Brain microvascular endothelial cell (primary cell): ENCODE data around the gene UNC5B.

Source experiments
- DNase-seq: peaks from one replicate; pipeline ENCODE4 v3.0.0-alpha.2; 2020
- H3K27ac ChIP-seq: fragments of 250-450 bp; sonication (Bioruptor Pico); 2 replicates; pipeline ENCODE4 v1.5.1; 2020; ENCODE audit warnings: mild to moderate bottlenecking, moderate library complexity
- H3K27me3 ChIP-seq: fragments of 250-450 bp; sonication (Bioruptor Pico); replicated peaks from 2 replicates; pipeline ENCODE4 v1.5.1; 2020; ENCODE audit warnings: mild to moderate bottlenecking
- H3K36me3 ChIP-seq: fragments of 250-450 bp; sonication (Bioruptor Pico); replicated peaks from 2 replicates; pipeline ENCODE4 v1.5.1; 2020; ENCODE audit warnings: mild to moderate bottlenecking
- H3K4me3 ChIP-seq: 2 replicates; pipeline ENCODE4 v1.5.1; 2011; ENCODE audit warnings: low read depth, mild to moderate bottlenecking, control low read depth, low read length, moderate library complexity
- in situ Hi-C: cut with HindIII; loops from 2 replicates; pipeline ENCODE4 v1.10.0; 2017; ENCODE audit warnings: low sequenced_read_pairs, low pct_ligation_motif_present
- TF ChIP-seq, protein P1 (sequence below): IDR thresholded peaks from 2 replicates; pipeline ENCODE4 v1.5.1; 2011; ENCODE audit warnings: low read depth, mild to moderate bottlenecking, moderate library complexity, low read length, control low read depth, inconsistent platforms; ENCODE audit errors: missing control alignments

The UNC5B gene

DNA sequence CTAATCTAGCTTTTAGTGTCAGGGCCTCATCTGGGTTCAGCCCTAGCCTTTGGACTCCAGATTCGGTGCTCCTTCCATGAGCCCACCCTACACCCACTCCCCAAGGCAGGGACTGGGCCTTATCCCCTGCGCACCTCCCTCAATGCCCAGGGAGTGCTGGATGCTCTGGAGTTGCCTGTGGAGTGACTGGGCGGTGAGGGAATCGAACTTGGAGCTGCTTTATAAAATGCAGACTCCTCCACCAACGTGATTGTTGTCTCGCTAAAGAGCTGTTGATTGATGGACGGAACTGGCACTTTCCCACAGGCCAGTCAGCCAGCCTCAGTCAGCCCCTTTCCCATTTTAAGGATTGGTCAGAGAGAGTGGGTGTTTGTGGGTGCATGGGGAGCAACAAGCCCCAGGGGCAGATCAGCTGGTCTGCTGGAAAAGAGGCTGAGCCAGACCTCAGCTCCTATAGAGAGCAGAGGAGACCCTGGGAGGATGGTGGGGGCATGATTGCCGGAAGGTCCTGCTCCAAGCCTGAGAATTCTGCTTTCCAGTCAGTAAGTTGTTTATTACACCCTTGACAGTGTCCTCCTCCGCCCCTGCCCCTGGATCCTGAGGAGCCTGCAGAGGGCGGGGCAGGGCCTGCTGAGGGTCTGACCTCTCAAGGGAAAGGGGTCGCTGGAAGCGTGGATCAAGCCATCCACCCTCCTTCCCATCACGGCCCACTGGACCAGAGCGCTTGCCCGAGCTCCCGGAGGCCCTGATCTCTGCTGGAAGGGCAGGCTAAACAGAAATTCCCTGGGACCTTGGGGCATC, 16.7 kb downstream of the UNC5B start:
- H3K27ac ChIP-seq = no peak overlapping the region
- TF ChIP-seq, protein P1, sequence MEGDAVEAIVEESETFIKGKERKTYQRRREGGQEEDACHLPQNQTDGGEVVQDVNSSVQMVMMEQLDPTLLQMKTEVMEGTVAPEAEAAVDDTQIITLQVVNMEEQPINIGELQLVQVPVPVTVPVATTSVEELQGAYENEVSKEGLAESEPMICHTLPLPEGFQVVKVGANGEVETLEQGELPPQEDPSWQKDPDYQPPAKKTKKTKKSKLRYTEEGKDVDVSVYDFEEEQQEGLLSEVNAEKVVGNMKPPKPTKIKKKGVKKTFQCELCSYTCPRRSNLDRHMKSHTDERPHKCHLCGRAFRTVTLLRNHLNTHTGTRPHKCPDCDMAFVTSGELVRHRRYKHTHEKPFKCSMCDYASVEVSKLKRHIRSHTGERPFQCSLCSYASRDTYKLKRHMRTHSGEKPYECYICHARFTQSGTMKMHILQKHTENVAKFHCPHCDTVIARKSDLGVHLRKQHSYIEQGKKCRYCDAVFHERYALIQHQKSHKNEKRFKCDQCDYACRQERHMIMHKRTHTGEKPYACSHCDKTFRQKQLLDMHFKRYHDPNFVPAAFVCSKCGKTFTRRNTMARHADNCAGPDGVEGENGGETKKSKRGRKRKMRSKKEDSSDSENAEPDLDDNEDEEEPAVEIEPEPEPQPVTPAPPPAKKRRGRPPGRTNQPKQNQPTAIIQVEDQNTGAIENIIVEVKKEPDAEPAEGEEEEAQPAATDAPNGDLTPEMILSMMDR = no peak
- H3K4me3 ChIP-seq = no peak overlapping the region
- in situ Hi-C loops = no loop called here
- no peaks in the 10 kb centered on the region for H3K27me3 ChIP-seq
- DNase-seq = no peak
- H3K36me3 ChIP-seq = no peaks in the 10 kb centered on the region

DNA sequence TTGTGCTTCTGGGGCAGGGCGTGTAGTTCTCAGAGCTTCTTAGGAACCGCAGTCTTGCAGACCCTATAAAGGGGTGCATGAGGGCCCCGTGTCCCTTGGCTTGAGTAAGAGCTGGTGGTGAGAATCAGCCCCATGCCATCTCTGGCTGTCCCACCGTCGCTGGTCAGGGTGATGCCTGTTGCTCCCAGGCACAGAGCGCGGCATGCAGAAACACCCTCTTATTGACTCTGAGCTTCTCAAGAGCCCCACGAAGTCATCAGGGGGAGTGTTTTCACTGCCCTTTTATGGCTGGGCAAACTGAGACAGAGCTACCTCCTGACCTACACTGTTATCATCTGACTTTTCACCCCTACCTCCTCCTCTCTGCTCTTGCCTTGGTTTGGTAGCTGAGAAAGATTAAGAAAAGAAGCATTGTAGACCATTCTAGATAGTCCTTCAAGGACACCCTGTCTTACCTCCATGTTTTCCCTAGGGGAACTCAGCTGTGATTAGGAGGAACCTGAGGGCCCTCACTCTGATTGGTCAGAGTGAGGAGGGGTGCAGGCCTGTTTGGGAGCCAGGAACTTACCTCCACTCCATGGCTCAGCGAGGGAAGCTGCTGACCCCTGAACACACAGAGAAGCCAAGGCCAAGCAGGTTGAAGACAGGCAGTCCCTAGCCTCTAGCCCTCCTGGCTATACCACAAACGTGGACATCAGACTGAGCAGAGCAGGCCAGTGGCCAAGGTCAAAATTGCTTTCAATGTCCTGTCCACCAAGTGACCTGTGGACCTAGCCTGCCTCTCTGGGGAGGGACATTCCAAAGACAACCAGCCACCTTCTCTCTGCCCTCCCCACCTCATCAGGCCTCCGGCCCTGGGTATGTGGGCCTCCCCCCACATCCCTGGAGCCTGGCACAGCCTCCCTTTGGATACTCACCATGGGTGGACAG, 17.6 kb downstream of the UNC5B start:
- TF ChIP-seq, protein P1 = no peak
- H3K27me3 ChIP-seq = no peaks in the 10 kb centered on the region
- no peak overlapping the region for H3K4me3 ChIP-seq
- no peak overlapping the region for H3K27ac ChIP-seq
- in situ Hi-C loops = no loop called here
- no peaks in the 10 kb centered on the region for H3K36me3 ChIP-seq
- DNase-seq = no peak

DNA sequence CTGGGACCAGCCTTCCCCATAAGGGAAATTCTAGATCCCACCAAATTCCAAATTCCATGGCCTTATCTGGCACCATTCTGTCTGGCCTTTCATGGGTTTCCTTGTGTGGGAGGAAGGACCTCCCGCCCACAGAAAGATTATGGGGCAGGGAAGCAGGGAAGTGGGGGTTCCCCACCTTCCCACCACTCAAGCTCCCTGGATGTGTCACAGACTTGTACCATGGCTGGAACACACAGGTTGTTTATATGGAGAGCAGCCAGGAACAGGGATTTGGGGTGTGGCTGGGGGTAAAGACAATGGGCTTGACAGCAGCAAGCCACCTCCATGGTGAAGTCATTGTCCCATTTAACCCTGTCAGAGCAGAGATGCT, 18.3 kb downstream of the UNC5B start:
- TF ChIP-seq, protein P1 = no peak
- H3K27ac ChIP-seq = no peak overlapping the region
- no peak overlapping the region for H3K4me3 ChIP-seq
- H3K36me3 ChIP-seq = no peaks in the 10 kb centered on the region
- in situ Hi-C loops = no loop called here
- no peak for DNase-seq
- no peaks in the 10 kb centered on the region for H3K27me3 ChIP-seq

DNA sequence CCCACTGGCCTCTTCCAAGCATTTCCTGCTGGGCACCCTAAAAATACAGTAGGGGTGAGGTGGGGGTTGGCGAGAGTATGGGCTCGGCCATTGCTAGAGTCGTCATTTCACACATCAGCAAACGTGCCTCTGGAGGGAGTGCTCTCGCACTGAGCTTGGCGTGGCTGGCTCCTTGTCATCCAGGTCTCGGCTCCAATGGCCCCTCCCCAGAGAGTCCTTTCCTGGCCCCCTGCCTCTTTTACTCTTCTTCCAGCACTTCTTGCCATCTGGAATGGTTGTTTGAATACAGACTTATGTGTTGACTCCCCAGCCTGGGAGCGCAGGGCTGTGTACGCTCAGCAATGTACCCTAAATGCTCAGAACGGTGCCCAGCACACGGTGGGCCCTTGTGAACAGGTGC, 18.8 kb downstream of the UNC5B start:
- Histone ChIP-seq H3K27ac (no peak overlapping the region), H3K36me3 (no peaks in the 10 kb centered on the region), H3K4me3 (no peak overlapping the region), H3K27me3 (no peaks in the 10 kb centered on the region)
- TF ChIP-seq, protein P1 = no peak
- no peak for DNase-seq
- in situ Hi-C loops = no loop called here

DNA sequence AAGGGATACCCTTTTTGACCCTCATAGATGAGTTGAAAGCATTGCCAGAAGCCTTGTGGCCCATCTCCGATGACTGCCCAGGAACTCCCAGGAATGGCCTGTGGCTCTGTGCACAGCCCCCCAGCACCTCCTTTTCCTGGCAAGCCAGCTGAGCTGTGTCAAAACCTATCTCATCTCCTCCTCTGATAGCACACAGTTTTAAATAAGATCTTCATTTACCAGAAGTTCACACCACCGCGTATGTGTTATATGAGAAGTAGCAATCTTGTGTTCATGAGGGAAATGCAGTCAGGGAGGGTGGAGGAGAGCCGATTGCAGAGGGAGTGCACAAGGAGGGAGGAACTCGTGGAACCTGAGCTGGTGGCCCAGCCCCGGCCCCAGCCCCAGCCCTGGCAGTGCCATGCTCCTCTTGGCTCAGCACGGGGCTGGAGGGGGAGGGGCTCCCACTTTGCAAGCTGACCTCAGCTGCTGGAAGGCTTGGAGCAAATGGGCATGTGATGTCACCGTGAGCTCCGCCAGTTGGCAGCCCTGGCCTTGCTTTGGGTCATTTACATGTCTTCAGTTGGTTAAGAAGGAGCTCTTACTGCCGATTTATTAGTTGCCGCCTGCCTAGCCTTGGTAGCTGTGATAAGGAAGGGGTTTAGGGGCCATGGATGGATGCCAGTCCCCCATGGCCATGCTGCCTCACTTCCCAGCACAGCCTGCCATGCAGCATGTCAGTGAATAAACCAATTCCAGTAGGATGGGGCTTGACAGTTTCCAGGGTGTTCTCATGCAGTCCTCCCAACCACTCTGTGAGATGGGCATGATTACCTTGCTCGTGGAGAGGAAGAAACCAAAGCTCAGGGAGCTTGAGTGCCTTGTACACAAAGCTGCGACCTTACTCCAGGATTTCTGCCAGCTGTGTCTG, 20.0 kb downstream of the UNC5B start:
- TF ChIP-seq, protein P1 = no peak
- DNase-seq = no peak
- H3K36me3 ChIP-seq = no peaks in the 10 kb centered on the region
- H3K4me3 ChIP-seq = no peak overlapping the region
- H3K27ac ChIP-seq = no peak overlapping the region
- in situ Hi-C loops = no loop called here
- no peaks in the 10 kb centered on the region for H3K27me3 ChIP-seq
